GM06990 (cell line): ENCODE results near the gene CTSD.
"Not testable (repeated sequence)": the region's sequence is repeated elsewhere in the genome, so short reads cannot be mapped to it uniquely, and the experiment has no call there.

Experiments used
- DNase-seq: peaks from one replicate; pipeline ENCODE4 v3.0.0-alpha.2; 2011; ENCODE audit not compliant: insufficient read length; ENCODE audit errors: extremely low read depth
- H3K27me3 ChIP-seq: replicated peaks from 2 replicates; pipeline ENCODE4 v1.6.0; 2011; ENCODE audit warnings: low read length; ENCODE audit not compliant: control insufficient read depth, insufficient read depth
- H3K36me3 ChIP-seq: 2 replicates; pipeline ENCODE4 v1.5.1; 2011; ENCODE audit warnings: low read length; ENCODE audit not compliant: control insufficient read depth, insufficient read depth
- H3K4me3 ChIP-seq: replicated peaks from 2 replicates; pipeline ENCODE4 v1.5.1; 2011; ENCODE audit warnings: low read depth, mild to moderate bottlenecking, control low read depth, low read length
- CTCF ChIP-seq: IDR thresholded peaks from 2 replicates; pipeline ENCODE4 v1.5.1; 2011; ENCODE audit warnings: low read length, control low read depth, mild to moderate bottlenecking, inconsistent platforms; ENCODE audit not compliant: insufficient read depth, poor library complexity, severe bottlenecking

The CTSD gene

GRCh38 chr11:1807264-1807995, 43.7 kb upstream of the CTSD start:
- H3K27me3 ChIP-seq, result peaks cover 1% of the 10 kb centered on the region; the same call in 1 of the 2 replicates
- TF ChIP-seq CTCF, result peak; percentile 7
- DNase-seq, result no peak

GRCh38 chr11:1805525-1805924, 41.8 kb upstream of the CTSD start:
- Histone ChIP-seq H3K36me3 (no peaks in the 10 kb centered on the region), H3K4me3 (no peak overlapping the region), H3K27me3 (peaks cover 1% of the 10 kb centered on the region; the same call in 1 of the 2 replicates)
- DNase-seq, result no peak
- no peak for TF ChIP-seq CTCF

More at GRCh38 chr11:1807264-1807995, 43.7 kb upstream of the CTSD start:
- Histone ChIP-seq H3K4me3 (no peak overlapping the region), H3K36me3 (no peaks in the 10 kb centered on the region)

GRCh38 chr11:1803835-1804519, 40.2 kb upstream of the CTSD start:
- not testable (repeated sequence) for H3K27me3 ChIP-seq, H3K4me3 ChIP-seq, H3K36me3 ChIP-seq, DNase-seq

- Histone ChIP-seq H3K4me3 (no peak overlapping the region), H3K36me3 (no peaks in the 10 kb centered on the region), H3K27me3 (peaks cover 1% of the 10 kb centered on the region; the same call in 1 of the 2 replicates)
- no peak for DNase-seq
- TF ChIP-seq CTCF, result no peak
These were observed 39.5 kb upstream of the CTSD start for GRCh38 chr11:1803246-1803645.

GRCh38 chr11:1797391-1798125, 33.8 kb upstream of the CTSD start:
- no peak for DNase-seq
- H3K36me3 ChIP-seq, result no peaks in the 10 kb centered on the region
- H3K4me3 ChIP-seq, result no peak overlapping the region
- H3K27me3 ChIP-seq, result no peaks in the 10 kb centered on the region; the same call in 1 of the 2 replicates
- no peak for TF ChIP-seq CTCF
